Mammary epithelial cell (primary cell): ENCODE measurements around the gene JAM3.
"Not testable (repeated sequence)": the region's sequence is repeated elsewhere in the genome, so short reads cannot be mapped to it uniquely, and the experiment has no call there.

Experiments
- CTCF ChIP-seq, 2 donors: IDR thresholded peaks in 1 of 2; conservative IDR thresholded peaks in 1 of 2; 2 replicates each; pipeline ENCODE4 v1.5.1; 2011 to 2012; ENCODE audit warnings: inconsistent platforms in 2 of 2, low read length in 2 of 2, mild to moderate bottlenecking in 2 of 2, control low read depth in 1 of 2, low read depth in 1 of 2; ENCODE audit not compliant: insufficient read depth in 1 of 2; ENCODE audit errors: extremely low read depth in 1 of 2
- EZH2 ChIP-seq: IDR thresholded peaks from 2 replicates; pipeline ENCODE4 v1.6.1; 2012; ENCODE audit warnings: low read length, inconsistent platforms, borderline replicate concordance

GRCh38 chr11:134081258-134081657 lies 12.4 kb downstream of the JAM3 start:
- TF ChIP-seq EZH2; CTCF (conservative IDR thresholded peaks at IDR 0.05 in 1 of 2, IDR thresholded peaks at IDR 0.05 in 1 of 2; ENCODE audit: extremely low read depth in 1 of 2, insufficient read depth in 1 of 2, low read depth in 1 of 2, low read length in 2 of 2): not testable (repeated sequence)
